ENCODE measurements around the gene GORAB.

- TF ChIP-seq CTCF (optimal IDR thresholded peaks at IDR 0.05 in 1 of 3, IDR thresholded peaks at IDR 0.05 in 1 of 3, conservative IDR thresholded peaks at IDR 0.05 in 1 of 3; ENCODE audit: extremely low read depth in 1 of 3, insufficient read depth in 2 of 3, low read length in 3 of 3) (no peak), EZH2 (IDR thresholded peaks at IDR 0.05; ENCODE audit: low read length) (no peak)
These were observed 28.8 kb downstream of the GORAB start for GRCh38 chr1:170560681-170561285.

Data from keratinocyte (primary cell).